Endothelial cell (in vitro differentiated cells): ENCODE data around the gene KRTAP10-7. TPM values are rescaled to one million over a fixed set of nuclear protein-coding genes. Genes with fewer than 3 reads are reported as not detected.
"Not testable (repeated sequence)": the region's sequence is repeated elsewhere in the genome, so short reads cannot be mapped to it uniquely, and the experiment has no call there.

Experiments
- DNase-seq: peaks from one replicate; pipeline ENCODE4 v3.0.0; 2021; ENCODE audit warnings: low spot score
- H3K27ac Mint-ChIP-seq: one replicate; pipeline ENCODE4 v1.8.0; 2021; ENCODE audit warnings: mixed read lengths, inconsistent platforms; ENCODE audit not compliant: unreplicated experiment
- H3K27me3 Mint-ChIP-seq: one replicate; pipeline ENCODE4 v1.8.0; 2021; ENCODE audit warnings: mild to moderate bottlenecking, moderate library complexity, mixed read lengths, inconsistent platforms; ENCODE audit not compliant: unreplicated experiment
- H3K36me3 Mint-ChIP-seq: one replicate; pipeline ENCODE4 v1.8.0; 2021; ENCODE audit warnings: mild to moderate bottlenecking, low read depth, mixed read lengths, inconsistent platforms; ENCODE audit not compliant: unreplicated experiment
- H3K4me1 Mint-ChIP-seq: one replicate; pipeline ENCODE4 v1.8.0; 2021; ENCODE audit warnings: mild to moderate bottlenecking, mixed read lengths, inconsistent platforms; ENCODE audit not compliant: unreplicated experiment
- H3K4me3 Mint-ChIP-seq: one replicate; pipeline ENCODE4 v1.8.0; 2021; ENCODE audit warnings: mild to moderate bottlenecking, mixed read lengths, inconsistent platforms; ENCODE audit not compliant: unreplicated experiment
- H3K9me3 Mint-ChIP-seq: one replicate; pipeline ENCODE4 v1.8.0; 2021; ENCODE audit warnings: mixed read lengths, inconsistent platforms; ENCODE audit not compliant: unreplicated experiment
- total RNA-seq: library from RNA; stranded (reverse); fragmentation: NEBNext Ultra II Directional; extraction: Animal tissue kit (Norgen Biotek cat#: 25700); gene quantifications from one replicate; pipeline ENCODE4 v1.2.1, GENCODE V29; 2021; ENCODE audit not compliant: unreplicated experiment
- TF ChIP-seq, protein P1 (sequence below): fragments of 200-600 bp; sonication (generic); IDR thresholded peaks from one replicate; pipeline ENCODE4 v1.5.0; 2021; ENCODE audit warnings: antibody characterized with exemption; ENCODE audit not compliant: unreplicated experiment

Gene KRTAP10-7
- total RNA-seq, 1 donor from 2014 or later, result not detected

GRCh38 chr21:44626673-44627143 lies 26.3 kb downstream of the KRTAP10-7 start, which contains the start of gene KRTAP10-9:
TSS of gene KRTAP10-9 (plus strand) at chr21:44627093. CDS start at chr21:44627172, 79 bp downstream.
- Mint-ChIP-seq H3K4me1 (peaks cover 2% of the 10 kb centered on the region), H3K27me3 (peaks cover 7% of the 10 kb centered on the region), H3K9me3 (peaks cover 2% of the 10 kb centered on the region), H3K27ac (no peak within 1 kb of the TSS), H3K36me3 (peaks cover 9% of the 10 kb centered on the region), H3K4me3 (no peak within 1 kb of the TSS)
- no peak for DNase-seq
- TF ChIP-seq, protein P1, sequence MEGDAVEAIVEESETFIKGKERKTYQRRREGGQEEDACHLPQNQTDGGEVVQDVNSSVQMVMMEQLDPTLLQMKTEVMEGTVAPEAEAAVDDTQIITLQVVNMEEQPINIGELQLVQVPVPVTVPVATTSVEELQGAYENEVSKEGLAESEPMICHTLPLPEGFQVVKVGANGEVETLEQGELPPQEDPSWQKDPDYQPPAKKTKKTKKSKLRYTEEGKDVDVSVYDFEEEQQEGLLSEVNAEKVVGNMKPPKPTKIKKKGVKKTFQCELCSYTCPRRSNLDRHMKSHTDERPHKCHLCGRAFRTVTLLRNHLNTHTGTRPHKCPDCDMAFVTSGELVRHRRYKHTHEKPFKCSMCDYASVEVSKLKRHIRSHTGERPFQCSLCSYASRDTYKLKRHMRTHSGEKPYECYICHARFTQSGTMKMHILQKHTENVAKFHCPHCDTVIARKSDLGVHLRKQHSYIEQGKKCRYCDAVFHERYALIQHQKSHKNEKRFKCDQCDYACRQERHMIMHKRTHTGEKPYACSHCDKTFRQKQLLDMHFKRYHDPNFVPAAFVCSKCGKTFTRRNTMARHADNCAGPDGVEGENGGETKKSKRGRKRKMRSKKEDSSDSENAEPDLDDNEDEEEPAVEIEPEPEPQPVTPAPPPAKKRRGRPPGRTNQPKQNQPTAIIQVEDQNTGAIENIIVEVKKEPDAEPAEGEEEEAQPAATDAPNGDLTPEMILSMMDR, result no peak

GRCh38 chr21:44627181-44627822 lies 26.9 kb downstream of the KRTAP10-7 start:
- not testable (repeated sequence) for H3K4me3 Mint-ChIP-seq, H3K27ac Mint-ChIP-seq, DNase-seq, H3K27me3 Mint-ChIP-seq, H3K4me1 Mint-ChIP-seq, H3K9me3 Mint-ChIP-seq
- H3K36me3 Mint-ChIP-seq, result peaks cover 15% of the 10 kb centered on the region

DNA sequence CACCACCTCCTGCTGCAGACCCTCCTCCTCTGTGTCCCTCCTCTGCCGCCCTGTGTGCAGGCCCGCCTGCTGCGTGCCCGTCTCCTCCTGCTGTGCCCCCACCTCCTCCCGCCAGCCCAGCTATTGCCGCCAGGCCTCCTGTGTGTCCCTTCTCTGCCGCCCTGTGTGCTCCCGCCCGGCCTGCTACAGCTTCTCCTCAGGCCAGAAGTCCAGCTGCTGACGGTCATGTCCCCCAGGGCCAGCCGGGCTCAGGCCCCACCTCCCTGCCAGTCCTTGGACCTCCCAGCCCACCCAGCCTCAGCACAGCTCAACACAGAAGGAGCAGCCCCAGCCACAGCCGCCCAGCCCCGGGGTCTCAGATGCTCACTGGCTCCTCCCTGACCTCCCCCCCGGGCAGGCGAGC lies 27.4 kb downstream of the KRTAP10-7 start:
- not testable (repeated sequence) for H3K4me3 Mint-ChIP-seq, H3K9me3 Mint-ChIP-seq, H3K27ac Mint-ChIP-seq, H3K27me3 Mint-ChIP-seq, H3K4me1 Mint-ChIP-seq, DNase-seq
- H3K36me3 Mint-ChIP-seq, result peaks cover 15% of the 10 kb centered on the region

DNA sequence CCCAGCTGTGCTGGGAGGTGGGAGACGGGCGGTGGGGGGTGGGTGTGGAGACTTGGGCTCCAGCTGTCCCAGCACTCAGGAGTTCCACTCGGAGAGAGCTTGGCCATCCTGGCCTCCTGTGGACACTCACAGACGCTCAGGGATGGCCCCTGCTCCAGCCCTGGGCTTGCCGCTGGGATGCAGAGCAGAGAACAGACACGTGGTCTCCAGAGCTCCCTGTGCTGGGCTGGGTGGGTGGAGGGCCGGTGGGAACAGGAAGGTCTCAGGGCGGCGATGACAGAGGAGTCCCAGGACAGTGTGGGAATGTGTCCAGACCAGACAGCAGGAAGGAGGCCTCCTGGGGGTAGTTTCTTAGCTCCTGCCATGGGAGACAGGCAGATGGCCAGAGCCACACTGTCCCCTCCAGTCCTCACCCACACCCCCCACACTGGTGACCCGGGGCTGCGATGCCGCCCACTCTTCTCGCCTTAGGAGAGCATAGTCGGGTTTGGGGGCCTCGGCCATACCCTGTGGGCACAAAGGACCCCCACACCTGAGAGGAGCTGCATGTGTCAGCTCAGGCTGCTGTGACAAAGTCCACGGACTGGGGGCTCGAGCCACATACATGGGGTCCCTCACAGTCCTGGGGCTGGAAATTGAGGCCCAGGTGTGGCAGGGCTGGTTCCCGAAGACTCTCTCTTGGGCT lies 28.5 kb downstream of the KRTAP10-7 start:
- Mint-ChIP-seq H3K27me3 (peaks cover 4% of the 10 kb centered on the region), H3K4me3 (no peak overlapping the region), H3K4me1 (peaks cover 2% of the 10 kb centered on the region), H3K9me3 (peaks cover 4% of the 10 kb centered on the region), H3K36me3 (peaks cover 15% of the 10 kb centered on the region), H3K27ac (no peak overlapping the region)
- no peak for DNase-seq
- TF ChIP-seq, protein P1, result no peak

DNA sequence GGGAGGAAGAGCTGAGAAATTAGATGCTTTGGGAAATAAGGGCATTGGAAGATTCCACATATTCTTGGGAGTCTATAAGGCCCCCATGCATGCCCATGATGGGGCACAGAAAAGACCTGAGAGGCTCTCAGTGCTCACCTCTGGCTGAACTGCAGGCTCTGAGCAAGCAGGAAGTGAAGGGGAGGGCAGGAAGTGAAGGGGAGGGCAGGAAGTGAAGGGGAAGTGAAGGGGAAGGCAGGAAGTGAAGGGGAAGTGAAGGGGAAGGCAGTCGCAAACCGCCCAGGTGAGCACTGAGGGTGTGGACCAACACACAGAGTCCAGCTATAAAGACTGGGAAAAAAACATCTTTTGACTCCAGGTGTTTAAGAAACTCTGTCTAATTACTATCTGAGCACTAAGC lies 30.0 kb downstream of the KRTAP10-7 start:
- peaks cover 8% of the 10 kb centered on the region for H3K36me3 Mint-ChIP-seq
- TF ChIP-seq, protein P1, result no peak
- no peak overlapping the region for H3K27ac Mint-ChIP-seq
- H3K27me3 Mint-ChIP-seq, result peaks cover 4% of the 10 kb centered on the region
- peaks cover 4% of the 10 kb centered on the region for H3K9me3 Mint-ChIP-seq
- peaks cover 2% of the 10 kb centered on the region for H3K4me1 Mint-ChIP-seq
- no peak overlapping the region for H3K4me3 Mint-ChIP-seq
- no peak for DNase-seq

DNA sequence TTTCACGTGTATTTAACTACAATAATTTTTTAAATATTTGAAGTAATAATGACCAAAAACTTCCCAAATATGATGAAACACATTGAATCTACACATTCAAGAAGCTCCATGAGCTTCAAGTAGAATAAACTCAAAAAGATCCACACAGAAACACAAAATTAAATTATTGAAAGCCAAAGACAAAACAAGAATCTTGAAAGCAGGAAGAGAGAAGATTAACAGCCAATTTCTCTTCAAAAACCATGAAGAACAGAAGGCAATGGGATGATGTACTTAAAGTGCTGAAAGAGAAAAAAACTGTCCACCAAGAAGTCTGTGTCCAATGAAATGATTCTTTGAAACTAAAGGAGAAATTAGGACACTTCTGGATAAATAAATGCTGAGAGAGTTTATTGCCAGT lies 31.7 kb downstream of the KRTAP10-7 start:
- Mint-ChIP-seq H3K36me3 (peaks cover 8% of the 10 kb centered on the region), H3K4me3 (no peak overlapping the region), H3K9me3 (peaks cover 4% of the 10 kb centered on the region), H3K27ac (no peak overlapping the region), H3K4me1 (peaks cover 2% of the 10 kb centered on the region), H3K27me3 (peaks cover 6% of the 10 kb centered on the region)
- TF ChIP-seq, protein P1, result no peak
- DNase-seq, result no peak
